ENCODE data around the gene NSRP1.

- TF ChIP-seq, protein P1, sequence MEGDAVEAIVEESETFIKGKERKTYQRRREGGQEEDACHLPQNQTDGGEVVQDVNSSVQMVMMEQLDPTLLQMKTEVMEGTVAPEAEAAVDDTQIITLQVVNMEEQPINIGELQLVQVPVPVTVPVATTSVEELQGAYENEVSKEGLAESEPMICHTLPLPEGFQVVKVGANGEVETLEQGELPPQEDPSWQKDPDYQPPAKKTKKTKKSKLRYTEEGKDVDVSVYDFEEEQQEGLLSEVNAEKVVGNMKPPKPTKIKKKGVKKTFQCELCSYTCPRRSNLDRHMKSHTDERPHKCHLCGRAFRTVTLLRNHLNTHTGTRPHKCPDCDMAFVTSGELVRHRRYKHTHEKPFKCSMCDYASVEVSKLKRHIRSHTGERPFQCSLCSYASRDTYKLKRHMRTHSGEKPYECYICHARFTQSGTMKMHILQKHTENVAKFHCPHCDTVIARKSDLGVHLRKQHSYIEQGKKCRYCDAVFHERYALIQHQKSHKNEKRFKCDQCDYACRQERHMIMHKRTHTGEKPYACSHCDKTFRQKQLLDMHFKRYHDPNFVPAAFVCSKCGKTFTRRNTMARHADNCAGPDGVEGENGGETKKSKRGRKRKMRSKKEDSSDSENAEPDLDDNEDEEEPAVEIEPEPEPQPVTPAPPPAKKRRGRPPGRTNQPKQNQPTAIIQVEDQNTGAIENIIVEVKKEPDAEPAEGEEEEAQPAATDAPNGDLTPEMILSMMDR (conservative IDR thresholded peaks at IDR 0.05): no peak
- no peak for TF ChIP-seq EZH2 (IDR thresholded peaks at IDR 0.05; ENCODE audit: low read depth)
These were observed 38.8 kb downstream of the NSRP1 start for GRCh38 chr17:30155389-30155788.
